EL (cell line): ENCODE data around the gene PARP12.
A peak's percentile ranks its signal among the peaks of the same experiment; 100 is the strongest.
"Not testable (repeated sequence)": the region's sequence is repeated elsewhere in the genome, so short reads cannot be mapped to it uniquely, and the experiment has no call there.

Experiments
- DNase-seq: peaks from one replicate; pipeline ENCODE4 v3.0.0-alpha.2; 2016

The PARP12 gene

DNA sequence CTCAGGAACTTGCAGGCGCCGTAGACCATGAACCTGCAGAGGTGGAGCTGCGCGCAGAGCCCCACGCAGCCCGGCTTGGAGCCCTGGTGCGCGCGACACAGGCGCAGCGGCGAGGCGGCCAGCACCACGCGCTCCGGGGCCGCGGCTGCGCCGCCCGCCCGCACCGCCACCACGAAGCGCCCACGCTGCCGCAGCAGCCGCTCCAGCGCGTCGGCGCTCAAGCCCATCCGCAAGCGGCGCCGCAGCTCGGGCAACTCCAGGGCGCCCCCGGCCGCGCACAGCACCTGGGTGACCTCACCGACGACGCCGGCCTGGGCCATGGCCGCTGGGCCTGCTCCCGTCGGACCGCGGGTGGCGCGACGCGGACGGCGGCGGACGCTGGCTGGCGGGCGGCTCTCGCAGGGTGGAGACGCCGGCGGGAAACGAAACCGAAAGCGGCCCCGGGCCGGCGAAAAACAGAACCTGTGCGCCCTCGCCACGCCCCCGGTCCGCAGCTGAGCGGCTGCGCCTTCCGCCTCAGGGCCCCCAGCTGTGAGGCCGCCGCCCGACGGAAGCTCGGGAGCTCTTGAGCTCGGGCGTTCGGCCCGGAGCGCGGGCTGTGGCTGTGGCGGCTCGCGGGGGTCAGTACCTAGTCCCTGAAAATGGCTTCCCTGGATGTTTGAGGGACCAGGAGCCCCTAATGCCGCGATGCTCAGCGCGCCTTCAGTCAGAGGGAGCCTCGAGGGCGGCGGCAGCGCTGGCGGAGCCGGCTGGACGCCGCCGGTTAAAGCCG, at the start of gene PARP12:
TSS of gene PARP12 (minus strand) at position 424 of the 772 bp plus-strand sequence. CDS start at position 320, 104 bp downstream.
- DNase-seq: peak; percentile 85

GRCh38 chr7:140108777-140109176, 46.0 kb upstream of the PARP12 start:
- DNase-seq: not testable (repeated sequence)

- DNase-seq: no peak
These were observed 33.7 kb upstream of the PARP12 start for GRCh38 chr7:140096459-140096858.

DNA sequence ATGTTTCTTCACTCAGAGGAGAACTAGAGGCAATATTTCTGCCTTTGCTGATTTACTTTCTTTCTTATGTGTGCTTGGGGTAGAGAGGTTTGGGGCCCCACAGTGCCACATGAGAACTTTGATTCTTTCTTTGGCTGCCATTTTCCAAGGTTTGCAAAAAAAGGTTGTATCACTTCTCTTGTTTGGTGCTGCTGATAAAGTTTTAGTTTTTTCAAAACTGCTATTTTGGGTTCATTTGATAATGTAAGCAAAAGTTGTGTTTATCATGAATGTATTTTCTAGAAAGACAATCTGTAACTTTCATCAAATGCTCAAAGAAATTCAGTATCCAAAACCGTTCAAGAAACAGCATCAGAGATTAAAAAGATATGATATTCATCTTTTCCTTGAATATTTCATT, 30.6 kb upstream of the PARP12 start:
- no peak for DNase-seq

GRCh38 chr7:140085447-140085846, 22.7 kb upstream of the PARP12 start:
- no peak for DNase-seq

DNA sequence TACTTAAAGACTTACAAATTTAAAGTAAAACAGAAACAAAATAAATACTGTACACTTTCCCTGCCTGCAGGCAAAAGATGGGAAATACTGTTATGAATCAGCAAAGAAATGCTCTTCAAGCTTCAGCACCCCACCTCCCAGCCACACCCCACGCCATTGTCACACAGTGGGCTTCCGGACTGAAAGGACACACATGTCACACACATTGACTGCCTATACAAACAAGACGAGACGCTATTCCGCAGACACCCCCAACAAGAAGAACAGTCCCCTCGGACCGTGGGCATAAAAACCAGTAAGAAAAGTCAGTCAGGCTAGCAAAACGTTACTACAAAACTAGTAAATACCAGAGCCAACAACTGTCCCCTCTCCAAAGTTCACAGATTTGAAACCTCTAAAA, 22.2 kb upstream of the PARP12 start:
- DNase-seq: peak; percentile 4

GRCh38 chr7:140084142-140084655, 21.4 kb upstream of the PARP12 start:
- no peak for DNase-seq

GRCh38 chr7:140082770-140083169, 20.0 kb upstream of the PARP12 start:
- DNase-seq: no peak

DNA sequence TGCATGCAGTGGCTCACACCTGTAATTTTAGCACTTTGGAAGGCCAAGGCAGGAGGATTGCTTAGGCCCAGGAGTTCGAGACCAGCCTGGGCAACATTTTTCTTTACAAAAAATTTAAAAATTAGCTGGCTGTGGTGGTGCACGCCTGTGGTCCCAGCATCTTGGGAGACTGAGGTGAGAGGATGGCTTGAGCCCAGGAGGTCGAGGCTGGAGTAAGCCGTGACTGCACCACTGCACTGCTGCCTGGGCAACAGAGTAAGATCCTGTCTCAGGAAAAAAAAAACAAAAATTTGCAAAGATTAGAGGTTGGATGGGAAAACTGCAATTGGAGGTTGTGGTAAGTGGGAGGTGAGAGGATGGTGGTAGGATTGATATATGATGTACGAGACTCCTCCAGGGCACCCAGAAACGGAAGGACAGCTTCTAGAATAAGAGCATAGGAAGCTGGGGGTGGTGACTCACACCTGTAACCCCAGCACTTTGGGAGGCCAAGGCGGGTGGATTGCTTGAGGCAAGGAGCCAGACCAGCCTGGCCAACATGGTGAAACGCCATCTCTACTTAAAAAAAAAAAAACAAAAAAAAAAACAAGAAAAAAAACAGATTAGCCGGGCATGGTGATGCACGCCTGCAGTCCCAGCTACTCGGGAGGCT, 19.1 kb upstream of the PARP12 start:
- no peak for DNase-seq

- no peak for DNase-seq
These were observed 18.2 kb upstream of the PARP12 start for GRCh38 chr7:140080919-140081318.

DNA sequence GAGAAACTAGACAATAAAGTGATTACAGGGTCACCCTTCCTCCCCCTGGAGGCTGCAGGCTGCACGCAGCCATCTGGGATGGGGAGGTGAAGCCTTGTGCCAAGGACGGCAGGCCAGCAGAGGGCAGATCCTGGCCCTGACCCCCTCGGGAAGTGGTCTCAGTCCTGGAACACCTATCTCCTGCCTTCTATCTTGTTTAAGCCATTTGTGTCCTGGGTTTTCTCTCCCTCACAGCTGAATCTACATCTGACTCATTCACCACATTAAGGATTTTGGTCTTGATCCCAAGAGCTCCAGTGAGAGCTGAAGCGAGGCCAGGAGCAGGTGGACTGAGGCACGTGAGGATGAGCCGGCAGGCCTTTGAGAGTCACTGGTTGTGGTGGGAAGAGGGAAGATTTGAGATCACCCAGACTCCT, 16.4 kb upstream of the PARP12 start:
- peak; percentile 14 for DNase-seq

- no peak for DNase-seq
These were observed 15.6 kb upstream of the PARP12 start for GRCh38 chr7:140078392-140078791.

GRCh38 chr7:140074780-140075179, 12.0 kb upstream of the PARP12 start:
- peak; percentile 35 for DNase-seq

DNA sequence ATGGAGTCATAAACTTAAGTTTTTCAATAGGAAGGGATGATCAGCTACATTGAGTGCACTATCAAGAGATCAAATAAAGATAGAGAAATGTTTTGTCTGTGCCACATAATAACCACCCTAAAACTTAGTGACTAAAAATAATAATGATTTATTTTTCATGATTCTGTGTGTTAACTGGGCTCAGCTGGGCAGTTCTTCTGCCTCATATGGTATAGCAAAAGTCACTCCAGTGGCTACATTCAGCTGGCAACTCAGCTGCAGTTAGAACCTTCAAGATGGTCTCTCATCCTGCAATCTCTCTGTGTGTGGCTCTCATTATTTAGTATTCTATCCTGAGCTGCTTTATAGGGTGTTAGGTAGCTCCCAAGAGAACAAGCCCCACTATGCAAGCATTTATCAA, 7.8 kb upstream of the PARP12 start:
- DNase-seq: no peak

DNA sequence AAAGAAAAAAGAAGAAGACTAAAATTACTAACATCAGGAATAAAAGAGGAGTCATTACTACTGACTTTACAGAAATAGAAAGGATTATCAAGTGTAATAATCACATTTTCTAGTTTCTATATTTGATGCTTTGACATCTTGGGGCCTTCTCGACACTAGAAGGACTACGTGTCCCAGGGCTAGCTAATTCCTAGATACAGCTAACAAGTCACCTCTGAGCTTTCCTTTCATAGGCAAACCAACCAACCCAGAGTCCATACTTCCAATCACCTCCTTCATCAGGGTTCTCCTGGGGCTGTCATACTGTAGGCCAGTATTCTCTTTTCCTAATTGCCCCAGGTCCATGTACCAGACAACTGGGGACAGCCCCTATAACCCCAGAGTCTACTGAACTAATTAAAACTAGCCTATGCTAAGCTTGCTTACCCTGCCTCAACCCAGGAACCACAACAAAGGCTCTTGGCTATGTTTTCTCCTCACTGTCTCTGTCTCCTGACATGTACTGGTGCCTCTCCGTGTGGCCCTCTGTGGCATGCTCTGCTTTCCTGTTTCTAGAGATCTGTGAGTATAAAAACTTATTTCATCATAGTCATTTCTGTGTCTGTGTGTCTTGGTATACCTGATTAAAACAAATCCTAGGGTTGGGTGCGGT, 6.7 kb upstream of the PARP12 start:
- DNase-seq: no peak

DNA sequence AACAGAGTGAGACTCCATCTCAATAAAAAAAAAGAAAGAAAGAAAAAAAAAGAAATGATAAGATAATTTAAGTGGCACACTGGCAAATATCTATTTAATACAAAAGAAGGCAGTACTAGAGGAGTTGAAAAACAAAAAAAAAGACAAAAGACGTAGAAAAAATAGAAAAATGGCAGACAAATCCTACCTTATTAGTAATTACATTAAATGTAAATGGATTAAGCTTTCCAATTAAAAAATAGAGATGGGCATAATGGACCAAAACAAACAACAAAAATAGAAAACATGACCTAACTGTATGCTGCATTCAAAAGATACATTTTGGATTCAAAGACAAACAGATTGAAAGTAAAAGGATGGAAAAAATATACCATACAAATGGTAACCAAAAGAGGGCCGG, 5.3 kb upstream of the PARP12 start:
- DNase-seq: no peak

GRCh38 chr7:140067052-140067451, 4.3 kb upstream of the PARP12 start:
- DNase-seq: no peak

DNA sequence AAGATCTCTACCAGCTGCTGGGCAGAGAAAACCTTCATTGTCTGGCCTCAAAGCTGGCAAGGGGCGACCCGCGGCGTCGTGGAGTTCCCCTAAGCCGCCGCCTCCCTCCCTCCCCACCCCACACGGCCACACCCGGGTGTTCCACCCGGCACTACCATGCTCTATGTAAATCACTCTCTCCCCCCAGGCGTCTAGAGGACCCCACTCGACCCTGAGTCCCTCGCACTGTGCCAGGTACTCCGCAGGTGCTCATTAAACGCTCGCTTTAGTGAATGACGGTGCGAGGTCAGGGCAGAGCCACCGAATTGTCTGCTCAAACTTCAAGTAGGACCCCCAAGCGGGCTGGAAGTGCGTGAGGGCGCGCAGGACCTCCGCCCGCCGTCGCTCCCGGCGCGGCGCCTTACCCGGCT, 628 bp downstream of the PARP12 start:
- DNase-seq: peak; percentile 33

GRCh38 chr7:140061607-140061930, 1.2 kb downstream of the PARP12 start:
- DNase-seq: peak; percentile 48

DNA sequence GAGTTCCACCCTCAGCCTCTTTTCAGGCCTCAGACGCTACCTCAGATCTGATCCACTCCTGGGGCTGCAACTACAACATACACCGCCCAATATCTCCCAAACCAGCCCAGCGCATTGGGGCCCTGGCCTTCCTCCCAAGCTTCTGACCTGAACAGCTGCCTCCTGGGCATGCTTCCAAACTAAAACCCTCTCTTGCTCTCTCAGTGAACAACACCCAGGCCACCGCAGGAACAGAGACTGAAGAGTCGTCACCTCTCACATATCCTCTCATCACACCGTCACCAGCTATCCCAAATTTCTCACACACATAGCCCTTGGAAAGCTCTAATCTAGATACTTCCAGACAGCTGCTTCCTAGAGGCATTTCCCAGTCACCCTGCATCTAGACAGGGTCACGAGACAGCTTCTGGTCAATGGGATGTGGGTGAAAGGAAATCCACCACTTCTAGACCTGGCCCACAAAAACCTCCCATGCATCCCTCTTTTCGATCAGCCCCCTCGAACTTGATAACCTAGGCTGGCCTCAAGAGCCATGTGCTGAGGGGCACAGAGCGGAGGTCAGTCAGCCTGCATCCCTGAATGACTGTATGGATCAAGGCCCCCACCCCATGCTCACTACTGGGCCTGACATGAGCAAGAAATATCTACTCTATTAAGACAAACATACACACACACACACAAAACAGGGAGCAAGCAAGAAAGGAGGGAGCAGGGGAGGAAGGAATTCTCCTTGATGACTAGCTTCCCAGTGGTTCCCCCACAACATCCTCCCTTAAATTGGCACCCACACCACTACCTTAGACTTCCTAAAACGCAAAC, 1.8 kb downstream of the PARP12 start:
- peak; percentile 39 for DNase-seq

DNA sequence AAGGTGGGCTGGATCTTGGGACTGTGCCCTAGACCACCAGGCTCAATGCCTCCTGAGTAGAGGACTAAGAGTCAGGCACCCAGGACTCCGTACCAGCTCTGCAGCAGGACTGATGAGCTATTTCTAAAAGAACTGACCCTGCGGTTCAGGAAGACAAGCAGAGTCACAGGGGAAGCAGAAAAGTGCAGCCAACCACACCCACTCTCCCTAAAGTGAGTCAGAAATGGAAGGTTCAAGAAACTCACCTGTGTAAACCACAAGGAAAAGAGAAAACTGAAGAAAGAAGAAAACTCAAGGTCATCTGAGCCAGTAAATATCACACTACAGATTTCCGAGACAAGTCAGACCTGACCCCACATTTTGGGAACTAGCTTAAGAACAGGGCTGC, 2.5 kb downstream of the PARP12 start:
- no peak for DNase-seq

DNA sequence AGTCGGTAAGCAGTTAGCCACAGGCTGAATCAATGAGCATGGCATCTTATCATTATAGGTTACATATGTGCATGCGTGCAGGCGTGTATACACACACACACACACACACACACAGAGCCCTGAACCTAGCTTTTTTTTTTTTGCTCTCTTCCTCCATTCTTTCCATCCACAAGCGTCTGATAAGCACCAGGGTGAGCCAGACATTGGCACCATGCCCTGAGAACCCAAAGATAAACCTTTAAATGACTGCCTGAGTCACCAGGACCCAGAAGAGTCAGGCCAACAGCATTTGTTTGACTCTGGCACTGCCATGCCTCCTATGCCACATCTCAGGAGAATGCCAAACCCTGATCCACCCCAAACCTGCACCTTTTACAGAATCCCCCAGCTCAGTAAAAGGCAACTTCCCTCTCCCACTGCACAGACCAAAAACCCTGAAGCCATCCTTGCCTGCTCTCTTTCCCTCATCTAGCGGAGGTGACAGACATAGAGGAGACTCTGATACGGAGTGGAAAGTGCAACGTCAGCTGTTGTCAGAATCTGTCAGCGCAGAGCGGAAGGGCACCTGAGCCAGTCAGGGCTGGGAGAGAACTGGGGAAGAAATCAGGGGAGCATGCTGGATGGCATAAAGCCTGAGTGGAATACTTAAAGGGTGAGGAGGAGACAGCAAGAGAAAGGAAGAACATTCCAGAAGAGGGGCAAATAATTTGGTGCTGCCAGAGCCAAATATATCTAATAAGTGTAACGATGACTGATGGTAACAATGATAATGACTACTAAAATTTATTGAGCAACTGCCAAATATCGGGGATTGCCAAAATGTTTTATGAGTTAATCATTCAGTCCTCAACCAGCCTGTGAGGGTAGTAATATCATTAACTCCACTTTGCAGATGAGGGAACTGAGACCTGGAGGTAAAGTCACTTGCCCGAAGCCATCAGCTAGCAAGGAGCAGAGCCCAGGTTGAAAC, 3.2 kb downstream of the PARP12 start:
- peak; percentile 93 for DNase-seq
